Stimulated activated CD4-positive, alpha-beta T cell treated with anti-CD3 and anti-CD28 coated beads, Interleukin-4, amount 100 ng/mL, for 4 hours (primary cell): Measurements from ENCODE around the gene CDK19.
"Not testable (repeated sequence)": the region's sequence is repeated elsewhere in the genome, so short reads cannot be mapped to it uniquely, and the experiment has no call there.

Source experiments
- DNase-seq, 2 experiments: peaks; one replicate each; pipeline ENCODE4 v3.0.0-alpha.2; 2020

CDK19 gene

GRCh38 chr6:110755411-110755834, 59.8 kb downstream of the CDK19 start:
- no peak for DNase-seq

GRCh38 chr6:110753936-110754668, 61.2 kb downstream of the CDK19 start:
- not testable (repeated sequence) for DNase-seq

GRCh38 chr6:110748453-110748852, 66.8 kb downstream of the CDK19 start:
- DNase-seq, result no peak

GRCh38 chr6:110746680-110747079, 68.6 kb downstream of the CDK19 start:
- no peak for DNase-seq

- no peak for DNase-seq
These were observed 70.3 kb downstream of the CDK19 start for GRCh38 chr6:110744991-110745390.

GRCh38 chr6:110742552-110742951, 72.7 kb downstream of the CDK19 start:
- DNase-seq, result not testable (repeated sequence)

- no peak for DNase-seq
These were observed 73.8 kb downstream of the CDK19 start for GRCh38 chr6:110741517-110741916.

GRCh38 chr6:110738899-110739365, 76.3 kb downstream of the CDK19 start:
- no peak for DNase-seq

GRCh38 chr6:110735666-110736065, 79.6 kb downstream of the CDK19 start:
- DNase-seq, result no peak

- DNase-seq, result no peak
These were observed 83.4 kb downstream of the CDK19 start for GRCh38 chr6:110731898-110732297.

- no peak for DNase-seq
These were observed 84.1 kb downstream of the CDK19 start for GRCh38 chr6:110731196-110731595.

GRCh38 chr6:110728501-110728900, 86.8 kb downstream of the CDK19 start:
- DNase-seq, result no peak

GRCh38 chr6:110723017-110723416, 92.3 kb downstream of the CDK19 start:
- DNase-seq, result no peak

GRCh38 chr6:110720066-110720465, 95.2 kb downstream of the CDK19 start:
- DNase-seq, result no peak

GRCh38 chr6:110719601-110720000, 95.7 kb downstream of the CDK19 start:
- not testable (repeated sequence) for DNase-seq

- DNase-seq, result no peak
These were observed 101.1 kb downstream of the CDK19 start for GRCh38 chr6:110714143-110714542.

GRCh38 chr6:110712238-110712637, 103.0 kb downstream of the CDK19 start:
- DNase-seq, result no peak

GRCh38 chr6:110710115-110710514, 105.2 kb downstream of the CDK19 start:
- no peak for DNase-seq

GRCh38 chr6:110708295-110708950, 106.8 kb downstream of the CDK19 start:
- no peak for DNase-seq

GRCh38 chr6:110705543-110705942, 109.7 kb downstream of the CDK19 start:
- no peak for DNase-seq

GRCh38 chr6:110703906-110704594, 111.2 kb downstream of the CDK19 start:
- no peak for DNase-seq

- no peak for DNase-seq
These were observed 112.0 kb downstream of the CDK19 start for GRCh38 chr6:110703010-110703905.

GRCh38 chr6:110699780-110700179, 115.5 kb downstream of the CDK19 start:
- no peak for DNase-seq
